B cell (primary cell): ENCODE results near the gene RCVRN. TPM values are rescaled to one million over a fixed set of nuclear protein-coding genes. Genes with fewer than 3 reads are reported as not detected.
A peak's percentile ranks its signal among the peaks of the same experiment; 100 is the strongest.

ENCODE experiments used
- ATAC-seq: fragments of 200-7000 bp; cut with Tn5 transposase; one replicate; pipeline ENCODE4 v1.10.0; 2021; ENCODE audit warnings: low read depth, mild to moderate bottlenecking, moderate number of reproducible peaks, moderate library complexity
- CTCF ChIA-PET: fragments of 350-600 bp; sonication (Branson Sonifier 250); formaldehyde crosslinking; loops from one replicate; lab custom pipeline; 2021; ENCODE audit warnings: antibody characterized with exemption, inconsistent platforms; lab: Charles Lee
- POLR2A ChIA-PET: fragments of 350-600 bp; sonication (Branson Sonifier 250); formaldehyde crosslinking; loops from one replicate; lab custom pipeline; 2021; ENCODE audit warnings: antibody characterized with exemption; lab: Charles Lee
- DNase-seq: peaks from one replicate; pipeline ENCODE4 v3.0.0; 2013
- H2AFZ ChIP-seq: 2 replicates; pipeline ENCODE4 v1.6.1; 2012; ENCODE audit warnings: mild to moderate bottlenecking, low read depth, low read length; ENCODE audit not compliant: insufficient read depth, poor library complexity, severe bottlenecking
- H3K27ac ChIP-seq, 2 donors: 1 replicate in 1 of 2; 2 replicates in 1 of 2; pipeline ENCODE4 v1.5.1; 2012 to 2013; ENCODE audit warnings: low read length in 2 of 2, mild to moderate bottlenecking in 2 of 2, moderate library complexity in 1 of 2
- H3K27me3 ChIP-seq, 4 experiments: fragments of 200-600 bp in 1 of 4; sonication (generic) in 1 of 4; replicated peaks in 1 of 4; 1 replicate in 2 of 4; 2 replicates in 2 of 4; pipeline versions ENCODE4 v1.6.1 to v1.7.0; 2013 to 2016; ENCODE audit warnings: low read length in 3 of 4, mild to moderate bottlenecking in 2 of 4, mixed read lengths in 1 of 4, moderate library complexity in 1 of 4; ENCODE audit not compliant: insufficient read depth in 4 of 4, control insufficient read depth in 3 of 4; ENCODE audit errors: control extremely low read depth in 1 of 4
- H3K36me3 ChIP-seq, 2 experiments: replicated peaks in 1 of 2; 1 replicate in 1 of 2; 2 replicates in 1 of 2; pipeline versions ENCODE4 v1.6.1 to v1.7.1; 2013; ENCODE audit warnings: low read length in 1 of 2; ENCODE audit not compliant: insufficient read depth in 2 of 2, control insufficient read depth in 1 of 2; ENCODE audit errors: control extremely low read depth in 1 of 2, extremely low read depth in 1 of 2
- H3K4me1 ChIP-seq, 2 donors: fragments of 200-600 bp in 1 of 2; sonication (generic) in 1 of 2; 1 replicate in 1 of 2; 2 replicates in 1 of 2; pipeline versions ENCODE4 v1.5.1 to v1.6.1; 2013 to 2017; ENCODE audit warnings: low read length in 2 of 2; ENCODE audit not compliant: control insufficient read depth in 2 of 2, insufficient read depth in 2 of 2
- H3K4me2 ChIP-seq: replicated peaks from 2 replicates; pipeline ENCODE3; 2012; ENCODE audit warnings: mild to moderate bottlenecking, low read depth, low read length; ENCODE audit not compliant: poor library complexity, severe bottlenecking
- H3K4me3 ChIP-seq, 5 experiments: fragments of 200-600 bp in 1 of 5; sonication (generic) in 1 of 5; 1 replicate in 3 of 5; 2 replicates in 2 of 5; pipeline versions ENCODE4 v1.5.1 to v1.7.0; 2011 to 2016; ENCODE audit warnings: low read length in 4 of 5, mild to moderate bottlenecking in 4 of 5, low read depth in 2 of 5, control low read depth in 1 of 5, moderate library complexity in 1 of 5; ENCODE audit not compliant: insufficient read depth in 1 of 5; ENCODE audit errors: control extremely low read depth in 1 of 5, extremely low read depth in 1 of 5
- H3K79me2 ChIP-seq: fragments of 200-600 bp; sonication (generic); one replicate; pipeline ENCODE4 v1.6.0; 2016; ENCODE audit warnings: low read length; ENCODE audit not compliant: control insufficient read depth, insufficient read depth
- H3K9ac ChIP-seq: fragments of 200-600 bp; sonication (generic); 2 replicates; pipeline ENCODE4 v1.6.1; 2017; ENCODE audit warnings: mild to moderate bottlenecking, low read length, moderate library complexity
- H3K9me3 ChIP-seq, 3 donors: one replicate each; pipeline versions ENCODE4 v1.6.1 to v1.7.1; 2013; ENCODE audit warnings: low read length in 2 of 3; ENCODE audit not compliant: control insufficient read depth in 2 of 3, insufficient read depth in 1 of 3; ENCODE audit errors: control extremely low read depth in 1 of 3
- H4K20me1 ChIP-seq: 2 replicates; pipeline ENCODE4 v1.6.0; 2012; ENCODE audit warnings: mild to moderate bottlenecking, low read length; ENCODE audit not compliant: insufficient read depth, control insufficient read depth, poor library complexity, severe bottlenecking
- H3K27ac Mint-ChIP-seq: one replicate; pipeline ENCODE4 v1.8.0; 2021; ENCODE audit warnings: mixed read lengths
- H3K27me3 Mint-ChIP-seq: one replicate; pipeline ENCODE4 v1.8.0; 2021; ENCODE audit warnings: mixed read lengths
- H3K4me1 Mint-ChIP-seq: one replicate; pipeline ENCODE4 v1.8.0; 2021; ENCODE audit warnings: mixed read lengths
- H3K4me3 Mint-ChIP-seq: one replicate; pipeline ENCODE4 v1.8.0; 2021; ENCODE audit warnings: mixed read lengths
- H3K9me3 Mint-ChIP-seq: one replicate; pipeline ENCODE4 v1.8.0; 2022; ENCODE audit warnings: mixed read lengths; ENCODE audit not compliant: insufficient read depth
- EZH2 ChIP-seq: IDR thresholded peaks from 2 replicates; pipeline ENCODE4 v1.6.1; 2012; ENCODE audit warnings: borderline replicate concordance, low read depth, mild to moderate bottlenecking, moderate library complexity, low read length; ENCODE audit not compliant: insufficient read depth, poor library complexity, severe bottlenecking
- WGBS: methylation state at CpG from one replicate; pipeline ENCODE4 v1.1.5; 2013; ENCODE audit warnings: missing lambda C conversion rate; ENCODE audit not compliant: insufficient coverage; 5-methylcytosine and 5-hydroxymethylcytosine counted together
- intact Hi-C: fragments of 100-400 bp; cut with micrococcal nuclease; formaldehyde crosslinking; loops from one replicate; pipeline ENCODE4 v1.10.0; 2022
- polyA plus RNA-seq: library from polyadenylated mRNA; depleted of rRNA; stranded (reverse); fragments of >200 nt; gene quantifications from 2 replicates; pipeline ENCODE4 v1.2.3, GENCODE V29; 2012
- total RNA-seq, 2 donors: library from RNA; stranded (reverse); fragments of 120-200 nt in 1 of 2; gene quantifications; 1 replicate in 1 of 2; 2 replicates in 1 of 2; pipeline versions ENCODE4 v1.2.3 to v1.2.4, GENCODE V29; 2013 to 2022
- TF ChIP-seq, protein P1 (sequence below): fragments of 200-600 bp; IDR thresholded peaks from one replicate; pipeline ENCODE4 v1.8.0; 2022; ENCODE audit warnings: antibody characterized with exemption, mild to moderate bottlenecking

The RCVRN gene
- total and polyA plus RNA-seq, 2 donors (not counting 1 experiment from before 2014, with no cell fraction given): 0.16 TPM; not detected in 1

DNA sequence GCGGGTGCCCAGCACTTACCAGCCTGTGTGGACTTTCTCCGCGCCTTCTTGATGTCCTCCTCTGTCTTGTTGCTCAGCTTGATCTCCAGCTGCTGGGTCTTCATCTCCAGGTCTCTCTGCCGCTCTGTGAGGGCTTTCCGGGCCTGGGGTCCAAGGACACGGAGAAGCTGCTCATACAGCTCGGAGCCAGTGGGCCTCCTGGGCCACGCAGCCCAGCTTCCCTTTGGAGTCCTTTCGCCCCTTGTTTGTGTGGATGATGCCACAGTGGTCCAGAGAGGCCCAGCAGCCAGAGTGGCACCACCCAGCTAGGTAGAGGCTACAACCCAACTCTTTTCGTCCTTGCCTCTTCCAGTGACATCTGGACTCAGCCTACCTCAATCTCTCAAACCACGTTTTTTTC lies 20.4 kb upstream of the RCVRN start:
- no peak overlapping the region for H3K4me2 ChIP-seq
- no peak overlapping the region for H3K9ac ChIP-seq
- H3K4me3 ChIP-seq: no peak overlapping the region
- H3K27me3 ChIP-seq: no peaks in the 10 kb centered on the region
- ChIA-PET POLR2A (no interaction called here), CTCF (interaction anchor here (0.8 to 7.0 kb wide), 16 partner anchors 10 to 919 kb away, joined by 3 to 137 read pairs (median 6); no protein-coding TSS in a partner anchor)
- no peak for DNase-seq
- no peak overlapping the region for H3K4me3 Mint-ChIP-seq
- no peaks in the 10 kb centered on the region for H3K27me3 Mint-ChIP-seq
- H3K27ac ChIP-seq: no peak overlapping the region
- WGBS: 93% methylated on average over 11 of the region's 11 CpGs
- H3K79me2 ChIP-seq: no peaks in the 10 kb centered on the region
- H3K4me1 ChIP-seq: no peaks in the 10 kb centered on the region
- no peaks in the 10 kb centered on the region for H3K9me3 Mint-ChIP-seq
- no peak for ATAC-seq
- no peak overlapping the region for H2AFZ ChIP-seq
- H4K20me1 ChIP-seq: no peaks in the 10 kb centered on the region
- H3K4me1 Mint-ChIP-seq: peaks cover 3% of the 10 kb centered on the region
- intact Hi-C loops: no loop called here
- no peaks in the 10 kb centered on the region for H3K9me3 ChIP-seq
- TF ChIP-seq, protein P1, sequence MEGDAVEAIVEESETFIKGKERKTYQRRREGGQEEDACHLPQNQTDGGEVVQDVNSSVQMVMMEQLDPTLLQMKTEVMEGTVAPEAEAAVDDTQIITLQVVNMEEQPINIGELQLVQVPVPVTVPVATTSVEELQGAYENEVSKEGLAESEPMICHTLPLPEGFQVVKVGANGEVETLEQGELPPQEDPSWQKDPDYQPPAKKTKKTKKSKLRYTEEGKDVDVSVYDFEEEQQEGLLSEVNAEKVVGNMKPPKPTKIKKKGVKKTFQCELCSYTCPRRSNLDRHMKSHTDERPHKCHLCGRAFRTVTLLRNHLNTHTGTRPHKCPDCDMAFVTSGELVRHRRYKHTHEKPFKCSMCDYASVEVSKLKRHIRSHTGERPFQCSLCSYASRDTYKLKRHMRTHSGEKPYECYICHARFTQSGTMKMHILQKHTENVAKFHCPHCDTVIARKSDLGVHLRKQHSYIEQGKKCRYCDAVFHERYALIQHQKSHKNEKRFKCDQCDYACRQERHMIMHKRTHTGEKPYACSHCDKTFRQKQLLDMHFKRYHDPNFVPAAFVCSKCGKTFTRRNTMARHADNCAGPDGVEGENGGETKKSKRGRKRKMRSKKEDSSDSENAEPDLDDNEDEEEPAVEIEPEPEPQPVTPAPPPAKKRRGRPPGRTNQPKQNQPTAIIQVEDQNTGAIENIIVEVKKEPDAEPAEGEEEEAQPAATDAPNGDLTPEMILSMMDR: no peak
- TF ChIP-seq EZH2: no peak
- peaks cover 0 to under 1% of the 10 kb centered on the region in 2 experiments for H3K36me3 ChIP-seq
- no peak overlapping the region for H3K27ac Mint-ChIP-seq

DNA sequence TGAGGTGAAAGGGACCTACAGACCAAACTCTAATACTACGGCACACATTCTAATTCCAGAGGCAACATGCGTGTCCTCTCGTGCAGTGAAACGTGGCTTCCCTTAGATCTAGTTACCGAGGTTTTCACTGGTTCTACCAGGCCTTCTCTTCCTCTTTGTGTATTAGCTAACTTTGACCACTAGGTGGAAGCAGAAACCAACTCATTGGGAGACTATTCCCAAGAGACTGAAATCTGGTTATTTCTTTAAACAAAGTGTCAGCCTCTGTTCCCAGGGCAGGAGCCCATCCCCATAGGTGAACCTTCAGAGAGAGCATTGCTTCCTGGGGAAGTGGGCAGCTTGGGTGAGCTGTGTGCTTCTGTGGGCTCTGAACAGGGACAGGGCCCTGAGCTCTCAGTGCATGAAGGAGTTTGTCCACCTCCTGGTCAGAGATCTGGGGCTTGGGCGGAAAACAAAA lies 19.7 kb upstream of the RCVRN start:
- peak overlapping the region; percentile 63 for H2AFZ ChIP-seq
- H3K27me3 ChIP-seq: no peaks in the 10 kb centered on the region
- intact Hi-C loops: loop anchor here (1.0 kb wide), 2 partner anchors 303 to 694 kb away; no protein-coding TSS in a partner anchor
- H3K27me3 Mint-ChIP-seq: no peaks in the 10 kb centered on the region
- no peak overlapping the region for H3K27ac ChIP-seq
- H3K27ac Mint-ChIP-seq: no peak overlapping the region
- DNase-seq (peak; percentile 75), ATAC-seq (peak; percentile 79)
- no peak overlapping the region for H3K9ac ChIP-seq
- WGBS: 20% methylated on average over 6 of the region's 6 CpGs
- no peaks in the 10 kb centered on the region for H3K9me3 Mint-ChIP-seq
- peaks cover 3% of the 10 kb centered on the region for H3K4me1 Mint-ChIP-seq
- H3K4me3 ChIP-seq: no peak overlapping the region
- no peaks in the 10 kb centered on the region for H3K9me3 ChIP-seq
- H3K4me1 ChIP-seq: no peaks in the 10 kb centered on the region
- CTCF ChIA-PET: interaction anchor here (0.6 to 7.0 kb wide), 22 partner anchors 11 to 920 kb away, joined by 3 to 137 read pairs (median 4); partner anchors contain the start of gene RCVRN
- no peaks in the 10 kb centered on the region for H3K79me2 ChIP-seq
- no peak for TF ChIP-seq EZH2
- TF ChIP-seq, protein P1: peak; percentile 95
- POLR2A ChIA-PET: no interaction called here
- no peak overlapping the region for H3K4me2 ChIP-seq
- H3K36me3 ChIP-seq: peaks cover 0 to 2% of the 10 kb centered on the region in 2 experiments
- H4K20me1 ChIP-seq: no peaks in the 10 kb centered on the region
- H3K4me3 Mint-ChIP-seq: no peak overlapping the region
